Measurements from ENCODE around the gene POLR2M.

Gene POLR2M

GRCh38 chr15:57728436-57728835, 21.9 kb downstream of the POLR2M start:
- TF ChIP-seq POLR2AphosphoS5 (IDR thresholded peaks at IDR 0.05; ENCODE audit: low read depth, low read length) (no peak), SIN3A (IDR thresholded peaks at IDR 0.05; ENCODE audit: borderline replicate concordance, insufficient read depth, low read length) (no peak), FOXP2 (optimal IDR thresholded peaks at IDR 0.05; ENCODE audit: borderline replicate concordance, extremely low read depth, extremely low read length, insufficient read depth) (no peak), TAF1 (IDR thresholded peaks at IDR 0.05; ENCODE audit: borderline replicate concordance, insufficient read depth, low read length) (no peak), REST (IDR thresholded peaks at IDR 0.05; ENCODE audit: insufficient read depth in 1 of 2, low read depth in 2 of 2, low read length in 2 of 2) (no peak)

DNA sequence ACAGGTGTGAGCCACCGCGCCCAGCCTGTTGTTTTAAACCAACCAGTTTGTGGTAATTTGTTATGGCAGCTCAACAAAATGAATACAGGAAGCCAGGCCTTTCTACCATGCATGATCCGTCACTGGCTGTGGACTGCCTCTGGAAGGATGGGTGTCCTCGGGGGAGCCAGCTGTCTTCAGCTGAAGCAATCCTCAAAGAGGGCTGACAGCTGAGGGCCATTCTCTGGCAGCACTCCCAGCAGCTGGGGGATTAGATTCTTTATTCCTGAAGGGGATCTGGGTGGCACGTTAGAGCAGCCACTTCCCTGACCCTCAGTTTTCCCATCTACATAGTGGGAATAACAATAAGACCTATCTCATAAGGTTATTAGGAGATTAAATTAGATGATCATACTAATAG, 24.4 kb downstream of the POLR2M start:
- TF ChIP-seq POLR2AphosphoS5 (IDR thresholded peaks at IDR 0.05; ENCODE audit: low read depth, low read length), result no peak
- TF ChIP-seq FOXP2 (optimal IDR thresholded peaks at IDR 0.05; ENCODE audit: borderline replicate concordance, extremely low read depth, extremely low read length, insufficient read depth), result no peak
- no peak for TF ChIP-seq SIN3A (IDR thresholded peaks at IDR 0.05; ENCODE audit: borderline replicate concordance, insufficient read depth, low read length)
- no peak for TF ChIP-seq REST (IDR thresholded peaks at IDR 0.05; ENCODE audit: insufficient read depth in 1 of 2, low read depth in 2 of 2, low read length in 2 of 2)
- no peak for TF ChIP-seq TAF1 (IDR thresholded peaks at IDR 0.05; ENCODE audit: borderline replicate concordance, insufficient read depth, low read length)

- TF ChIP-seq FOXP2 (optimal IDR thresholded peaks at IDR 0.05; ENCODE audit: borderline replicate concordance, extremely low read depth, extremely low read length, insufficient read depth) (no peak), POLR2AphosphoS5 (IDR thresholded peaks at IDR 0.05; ENCODE audit: low read depth, low read length) (no peak), REST (IDR thresholded peaks at IDR 0.05; ENCODE audit: insufficient read depth in 1 of 2, low read depth in 2 of 2, low read length in 2 of 2) (no peak), SIN3A (IDR thresholded peaks at IDR 0.05; ENCODE audit: borderline replicate concordance, insufficient read depth, low read length) (no peak), TAF1 (IDR thresholded peaks at IDR 0.05; ENCODE audit: borderline replicate concordance, insufficient read depth, low read length) (no peak)
Measured at GRCh38 chr15:57731530-57732103, 25.1 kb downstream of the POLR2M start.

DNA sequence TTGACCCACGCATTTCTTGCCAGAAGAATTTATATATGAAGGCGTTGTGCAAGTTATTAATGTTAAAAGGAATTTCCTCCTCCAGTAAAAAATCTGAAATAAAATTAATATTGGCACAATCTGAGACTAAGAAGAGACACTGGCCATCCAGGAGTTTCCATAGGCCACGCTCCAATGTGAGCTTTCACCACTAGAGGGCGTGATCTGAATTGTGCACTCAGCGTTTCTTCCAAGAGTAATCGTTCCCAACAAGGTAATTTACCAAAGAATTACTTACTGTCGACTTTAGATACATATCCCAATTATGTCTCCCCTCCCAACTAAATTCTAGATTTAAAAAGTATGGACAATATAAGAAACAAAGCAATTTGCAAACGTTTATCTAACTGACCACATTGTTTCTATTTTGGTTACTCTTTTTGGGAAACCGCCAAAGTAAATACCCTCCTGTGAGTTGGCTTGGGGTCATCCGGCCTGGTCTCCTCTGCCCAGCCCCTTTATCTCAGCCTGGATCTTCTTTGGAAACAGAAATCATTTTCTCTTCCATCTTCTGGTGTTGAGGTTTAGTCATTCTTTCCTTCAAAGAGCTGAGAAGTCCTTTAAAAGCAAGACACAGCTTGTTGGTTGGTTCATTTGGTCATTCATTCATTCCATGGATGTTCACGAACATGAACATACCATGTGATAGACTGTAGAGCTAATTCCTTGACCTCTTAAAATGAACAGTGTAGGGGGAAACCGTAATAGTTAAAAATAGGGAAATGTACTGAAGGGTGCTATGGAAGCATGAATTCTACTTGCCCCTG, 26.2 kb downstream of the POLR2M start:
- TF ChIP-seq TAF1 (IDR thresholded peaks at IDR 0.05; ENCODE audit: borderline replicate concordance, insufficient read depth, low read length) (no peak), FOXP2 (optimal IDR thresholded peaks at IDR 0.05; ENCODE audit: borderline replicate concordance, extremely low read depth, extremely low read length, insufficient read depth) (no peak), REST (IDR thresholded peaks at IDR 0.05; ENCODE audit: insufficient read depth in 1 of 2, low read depth in 2 of 2, low read length in 2 of 2) (peak in 1 of 2 experiments; percentile 74; a peak in 2 of 4 replicates), SIN3A (IDR thresholded peaks at IDR 0.05; ENCODE audit: borderline replicate concordance, insufficient read depth, low read length) (0 out of 2 replicates have a peak, but pooled peaks have one; percentile 72), POLR2AphosphoS5 (IDR thresholded peaks at IDR 0.05; ENCODE audit: low read depth, low read length) (peak; percentile 42; the same call in 1 of the 2 replicates)

All from PFSK-1 (cell line).